OCI-LY1 (cell line): Measurements from ENCODE around the gene EDN2.

ENCODE experiments used
- H2AFZ ChIP-seq: fragments of 200-600 bp; sonication (generic), shearing (Covaris generic); 2 replicates; pipeline ENCODE4 v1.6.0; 2014; ENCODE audit warnings: antibody characterized with exemption, mild to moderate bottlenecking, low read length
- H3F3A ChIP-seq: fragments of 200-600 bp; sonication (generic), shearing (Covaris generic); 2 replicates; pipeline ENCODE4 v1.6.0; 2014; ENCODE audit warnings: mild to moderate bottlenecking, antibody characterized with exemption, low read length, moderate library complexity; ENCODE audit not compliant: insufficient read depth
- H3K27ac ChIP-seq: fragments of 200-600 bp; sonication (generic); 2 replicates; pipeline ENCODE4 v1.5.1; 2014; ENCODE audit warnings: low read length, mixed run types, mild to moderate bottlenecking, low read depth; ENCODE audit not compliant: poor library complexity, severe bottlenecking
- H3K27me3 ChIP-seq: fragments of 200-600 bp; sonication (generic); 2 replicates; pipeline ENCODE4 v1.6.0; 2014; ENCODE audit warnings: antibody characterized with exemption, mild to moderate bottlenecking, low read length, moderate library complexity; ENCODE audit not compliant: insufficient read depth
- H3K36me3 ChIP-seq: fragments of 200-600 bp; sonication (generic); 2 replicates; pipeline ENCODE4 v1.6.1; 2014; ENCODE audit warnings: mild to moderate bottlenecking, antibody characterized with exemption, low read length, moderate library complexity, mixed read lengths; ENCODE audit not compliant: insufficient read depth
- H3K4me1 ChIP-seq: fragments of 200-600 bp; sonication (generic); 2 replicates; pipeline ENCODE4 v1.5.1; 2014; ENCODE audit warnings: mild to moderate bottlenecking, low read length, moderate library complexity; ENCODE audit not compliant: insufficient read depth, severe bottlenecking
- H3K4me2 ChIP-seq: fragments of 200-600 bp; sonication (generic), shearing (Covaris generic); 2 replicates; pipeline ENCODE4 v1.6.1; 2014; ENCODE audit warnings: low read length
- H3K4me3 ChIP-seq: fragments of 200-600 bp; sonication (generic); 2 replicates; pipeline ENCODE4 v1.5.1; 2014; ENCODE audit warnings: low read length, low read depth, mild to moderate bottlenecking, mixed read lengths; ENCODE audit not compliant: poor library complexity, severe bottlenecking
- H3K79me2 ChIP-seq: fragments of 200-600 bp; shearing (Covaris generic); 2 replicates; pipeline ENCODE4 v1.6.1; 2016; ENCODE audit warnings: mixed run types, low read length, mixed read lengths; ENCODE audit not compliant: insufficient read depth
- H3K9ac ChIP-seq: fragments of 200-600 bp; sonication (generic), shearing (Covaris generic); 2 replicates; pipeline ENCODE4 v1.6.1; 2014; ENCODE audit warnings: mild to moderate bottlenecking, low read length, mixed read lengths
- H3K9me2 ChIP-seq: fragments of 200-600 bp; sonication (generic), shearing (Covaris generic); 2 replicates; pipeline ENCODE4 v1.6.1; 2014; ENCODE audit warnings: low read depth, mild to moderate bottlenecking, low read length, mixed read lengths
- H3K9me3 ChIP-seq: fragments of 200-600 bp; shearing (Covaris generic); 2 replicates; pipeline ENCODE4 v1.6.1; 2014; ENCODE audit warnings: low read length, mixed read lengths
- H4K20me1 ChIP-seq: fragments of 200-600 bp; sonication (generic), shearing (Covaris generic); 2 replicates; pipeline ENCODE4 v1.6.0; 2016; ENCODE audit warnings: mild to moderate bottlenecking, low read length; ENCODE audit not compliant: insufficient read depth
- EZH2 ChIP-seq: fragments of 200-600 bp; sonication (generic), shearing (Covaris generic); IDR thresholded peaks from 2 replicates; pipeline ENCODE4 v1.8.0; 2017; ENCODE audit warnings: borderline replicate concordance, mixed run types, mild to moderate bottlenecking, antibody characterized with exemption, low read length, moderate library complexity, mixed read lengths
- TF ChIP-seq, protein P1 (sequence below): fragments of 200-600 bp; sonication (generic), shearing (Covaris generic); IDR thresholded peaks from 2 replicates; pipeline ENCODE4 v1.5.1; 2017; ENCODE audit warnings: mild to moderate bottlenecking, antibody characterized with exemption, low read length, moderate library complexity, mixed read lengths

The EDN2 gene

GRCh38 chr1:41523071-41523470 is 38.6 kb upstream of the EDN2 start:
- H3K36me3 ChIP-seq: no peaks in the 10 kb centered on the region

GRCh38 chr1:41521766-41522165 is 37.3 kb upstream of the EDN2 start:
- no peaks in the 10 kb centered on the region for H3F3A ChIP-seq
- no peak for TF ChIP-seq EZH2
- TF ChIP-seq, protein P1, sequence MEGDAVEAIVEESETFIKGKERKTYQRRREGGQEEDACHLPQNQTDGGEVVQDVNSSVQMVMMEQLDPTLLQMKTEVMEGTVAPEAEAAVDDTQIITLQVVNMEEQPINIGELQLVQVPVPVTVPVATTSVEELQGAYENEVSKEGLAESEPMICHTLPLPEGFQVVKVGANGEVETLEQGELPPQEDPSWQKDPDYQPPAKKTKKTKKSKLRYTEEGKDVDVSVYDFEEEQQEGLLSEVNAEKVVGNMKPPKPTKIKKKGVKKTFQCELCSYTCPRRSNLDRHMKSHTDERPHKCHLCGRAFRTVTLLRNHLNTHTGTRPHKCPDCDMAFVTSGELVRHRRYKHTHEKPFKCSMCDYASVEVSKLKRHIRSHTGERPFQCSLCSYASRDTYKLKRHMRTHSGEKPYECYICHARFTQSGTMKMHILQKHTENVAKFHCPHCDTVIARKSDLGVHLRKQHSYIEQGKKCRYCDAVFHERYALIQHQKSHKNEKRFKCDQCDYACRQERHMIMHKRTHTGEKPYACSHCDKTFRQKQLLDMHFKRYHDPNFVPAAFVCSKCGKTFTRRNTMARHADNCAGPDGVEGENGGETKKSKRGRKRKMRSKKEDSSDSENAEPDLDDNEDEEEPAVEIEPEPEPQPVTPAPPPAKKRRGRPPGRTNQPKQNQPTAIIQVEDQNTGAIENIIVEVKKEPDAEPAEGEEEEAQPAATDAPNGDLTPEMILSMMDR: no peak
- H3K27me3 ChIP-seq: no peaks in the 10 kb centered on the region
- no peak overlapping the region for H3K9ac ChIP-seq
- H3K9me2 ChIP-seq: no peaks in the 10 kb centered on the region
- H3K27ac ChIP-seq: no peak overlapping the region
- H3K9me3 ChIP-seq: no peaks in the 10 kb centered on the region
- no peaks in the 10 kb centered on the region for H3K79me2 ChIP-seq
- no peak overlapping the region for H2AFZ ChIP-seq
- H4K20me1 ChIP-seq: no peaks in the 10 kb centered on the region
- peaks cover 24% of the 10 kb centered on the region for H3K4me1 ChIP-seq
- no peaks in the 10 kb centered on the region for H3K36me3 ChIP-seq
- H3K4me2 ChIP-seq: no peak overlapping the region
- H3K4me3 ChIP-seq: no peak overlapping the region

More at GRCh38 chr1:41523071-41523470, 38.6 kb upstream of the EDN2 start:
- no peak overlapping the region for H3K27ac ChIP-seq
- H2AFZ ChIP-seq: no peak overlapping the region
- no peaks in the 10 kb centered on the region for H4K20me1 ChIP-seq
- no peaks in the 10 kb centered on the region for H3F3A ChIP-seq
- H3K27me3 ChIP-seq: no peaks in the 10 kb centered on the region
- no peak overlapping the region for H3K4me3 ChIP-seq
- H3K9me3 ChIP-seq: no peaks in the 10 kb centered on the region
- H3K4me1 ChIP-seq: peaks cover 11% of the 10 kb centered on the region
- no peaks in the 10 kb centered on the region for H3K79me2 ChIP-seq
- TF ChIP-seq, protein P1: no peak
- no peak for TF ChIP-seq EZH2
- H3K9ac ChIP-seq: no peak overlapping the region
- no peak overlapping the region for H3K4me2 ChIP-seq
- no peaks in the 10 kb centered on the region for H3K9me2 ChIP-seq

GRCh38 chr1:41520951-41521752 is 36.7 kb upstream of the EDN2 start:
- Histone ChIP-seq H3K4me2 (no peak overlapping the region), H3K9me3 (no peaks in the 10 kb centered on the region), H2AFZ (no peak overlapping the region), H3K27me3 (no peaks in the 10 kb centered on the region), H3K4me3 (no peak overlapping the region), H3K27ac (no peak overlapping the region), H3K9me2 (no peaks in the 10 kb centered on the region), H3K4me1 (peaks cover 30% of the 10 kb centered on the region), H3K79me2 (no peaks in the 10 kb centered on the region), H4K20me1 (no peaks in the 10 kb centered on the region), H3K36me3 (no peaks in the 10 kb centered on the region), H3F3A (no peaks in the 10 kb centered on the region), H3K9ac (no peak overlapping the region)
- TF ChIP-seq, protein P1: no peak
